Hematopoietic multipotent progenitor cell treated with erythropoietin and hydrocortisone succinate and interleukin-3 and kit ligand, for 6 days (in vitro differentiated cells): ENCODE data around the gene ARHGEF28.

Source experiments
- DNase-seq: peaks from one replicate; pipeline ENCODE4 v3.0.0-alpha.2; 2015

The ARHGEF28 gene

GRCh38 chr5:73862796-73863195, 236.8 kb downstream of the ARHGEF28 start:
- no peak for DNase-seq

GRCh38 chr5:73863876-73864275, 237.9 kb downstream of the ARHGEF28 start:
- no peak for DNase-seq

- no peak for DNase-seq
These were observed 239.3 kb downstream of the ARHGEF28 start for GRCh38 chr5:73865315-73865714.

- no peak for DNase-seq
These were observed 241.6 kb downstream of the ARHGEF28 start for GRCh38 chr5:73867345-73868335.

- DNase-seq: no peak
These were observed 257.6 kb downstream of the ARHGEF28 start for GRCh38 chr5:73883646-73884045.

GRCh38 chr5:73887688-73888087, 261.7 kb downstream of the ARHGEF28 start:
- DNase-seq: no peak

GRCh38 chr5:73890569-73890968, 264.6 kb downstream of the ARHGEF28 start:
- no peak for DNase-seq

GRCh38 chr5:73892218-73892617, 266.2 kb downstream of the ARHGEF28 start:
- DNase-seq: no peak

- no peak for DNase-seq
These were observed 266.8 kb downstream of the ARHGEF28 start for GRCh38 chr5:73892806-73893205.

GRCh38 chr5:73893813-73894212, 267.8 kb downstream of the ARHGEF28 start:
- no peak for DNase-seq

- no peak for DNase-seq
These were observed 268.9 kb downstream of the ARHGEF28 start for GRCh38 chr5:73894860-73895259.

GRCh38 chr5:73895471-73895870, 269.5 kb downstream of the ARHGEF28 start:
- peak; percentile 4 for DNase-seq

- DNase-seq: no peak
These were observed 270.1 kb downstream of the ARHGEF28 start for GRCh38 chr5:73896097-73896496.

- DNase-seq: no peak
These were observed 270.7 kb downstream of the ARHGEF28 start for GRCh38 chr5:73896668-73897067.

GRCh38 chr5:73897893-73898292, 271.9 kb downstream of the ARHGEF28 start:
- no peak for DNase-seq

- DNase-seq: no peak
These were observed 273.1 kb downstream of the ARHGEF28 start for GRCh38 chr5:73899055-73899454.

- DNase-seq: no peak
These were observed 273.9 kb downstream of the ARHGEF28 start for GRCh38 chr5:73899916-73900315.

GRCh38 chr5:73900566-73900965, 274.6 kb downstream of the ARHGEF28 start:
- no peak for DNase-seq

GRCh38 chr5:73901043-73901442, 275.0 kb downstream of the ARHGEF28 start:
- DNase-seq: no peak

GRCh38 chr5:73901455-73901854, 275.5 kb downstream of the ARHGEF28 start:
- no peak for DNase-seq

GRCh38 chr5:73902327-73903051, 276.5 kb downstream of the ARHGEF28 start:
- DNase-seq: peak; percentile 80

- DNase-seq: no peak
These were observed 277.2 kb downstream of the ARHGEF28 start for GRCh38 chr5:73903169-73903568.

GRCh38 chr5:73906277-73906676, 280.3 kb downstream of the ARHGEF28 start:
- no peak for DNase-seq

GRCh38 chr5:73907164-73907563, 281.2 kb downstream of the ARHGEF28 start:
- DNase-seq: no peak
